Panc1 (cell line): ENCODE measurements around the gene RPP30.

Experiments
- TF ChIP-seq, protein P1 (sequence below): fragments of 450-650 bp; IDR thresholded peaks from 2 replicates; pipeline ENCODE4 v1.5.1; 2017; ENCODE audit warnings: mild to moderate bottlenecking
- TF ChIP-seq, protein P2 (sequence below), 2 experiments: IDR thresholded peaks; 2 replicates each; pipeline ENCODE4 v1.6.1; 2011 to 2012; ENCODE audit warnings: low read depth in 2 of 2, control low read depth in 1 of 2, low read length in 1 of 2, mild to moderate bottlenecking in 1 of 2, moderate library complexity in 1 of 2; ENCODE audit not compliant: insufficient read depth in 1 of 2

DNA sequence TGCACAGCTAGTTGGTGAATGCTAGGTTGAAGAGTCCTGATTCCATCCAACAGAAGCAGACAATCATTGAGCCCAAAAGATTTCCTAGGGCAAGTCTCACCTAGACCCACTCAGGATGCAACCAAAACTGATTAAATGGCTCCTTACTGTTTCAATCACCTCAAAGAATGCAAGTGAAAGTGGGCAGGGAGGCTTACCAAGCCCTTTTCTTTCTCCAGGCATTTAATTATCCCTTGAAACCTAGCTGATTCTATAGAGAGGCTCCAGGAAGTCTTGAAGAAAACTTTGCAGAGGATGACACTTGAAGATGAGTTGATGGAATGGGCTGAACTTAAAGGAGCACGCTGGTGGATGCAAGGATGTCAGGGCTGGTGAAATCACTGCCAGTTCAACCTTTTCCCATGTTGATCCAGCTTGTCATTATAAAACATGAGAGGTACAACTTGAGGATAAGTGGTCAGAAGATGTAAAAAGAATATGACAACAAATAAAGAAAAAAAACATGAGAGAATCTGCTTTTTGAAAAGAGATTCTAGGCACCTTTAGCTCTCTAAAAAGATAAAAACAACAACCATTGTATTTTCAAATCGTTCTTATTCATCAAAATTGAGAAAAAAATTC lies 51.4 kb downstream of the RPP30 start:
- TF ChIP-seq, protein P1, sequence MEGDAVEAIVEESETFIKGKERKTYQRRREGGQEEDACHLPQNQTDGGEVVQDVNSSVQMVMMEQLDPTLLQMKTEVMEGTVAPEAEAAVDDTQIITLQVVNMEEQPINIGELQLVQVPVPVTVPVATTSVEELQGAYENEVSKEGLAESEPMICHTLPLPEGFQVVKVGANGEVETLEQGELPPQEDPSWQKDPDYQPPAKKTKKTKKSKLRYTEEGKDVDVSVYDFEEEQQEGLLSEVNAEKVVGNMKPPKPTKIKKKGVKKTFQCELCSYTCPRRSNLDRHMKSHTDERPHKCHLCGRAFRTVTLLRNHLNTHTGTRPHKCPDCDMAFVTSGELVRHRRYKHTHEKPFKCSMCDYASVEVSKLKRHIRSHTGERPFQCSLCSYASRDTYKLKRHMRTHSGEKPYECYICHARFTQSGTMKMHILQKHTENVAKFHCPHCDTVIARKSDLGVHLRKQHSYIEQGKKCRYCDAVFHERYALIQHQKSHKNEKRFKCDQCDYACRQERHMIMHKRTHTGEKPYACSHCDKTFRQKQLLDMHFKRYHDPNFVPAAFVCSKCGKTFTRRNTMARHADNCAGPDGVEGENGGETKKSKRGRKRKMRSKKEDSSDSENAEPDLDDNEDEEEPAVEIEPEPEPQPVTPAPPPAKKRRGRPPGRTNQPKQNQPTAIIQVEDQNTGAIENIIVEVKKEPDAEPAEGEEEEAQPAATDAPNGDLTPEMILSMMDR, result no peak
- TF ChIP-seq, protein P2, sequence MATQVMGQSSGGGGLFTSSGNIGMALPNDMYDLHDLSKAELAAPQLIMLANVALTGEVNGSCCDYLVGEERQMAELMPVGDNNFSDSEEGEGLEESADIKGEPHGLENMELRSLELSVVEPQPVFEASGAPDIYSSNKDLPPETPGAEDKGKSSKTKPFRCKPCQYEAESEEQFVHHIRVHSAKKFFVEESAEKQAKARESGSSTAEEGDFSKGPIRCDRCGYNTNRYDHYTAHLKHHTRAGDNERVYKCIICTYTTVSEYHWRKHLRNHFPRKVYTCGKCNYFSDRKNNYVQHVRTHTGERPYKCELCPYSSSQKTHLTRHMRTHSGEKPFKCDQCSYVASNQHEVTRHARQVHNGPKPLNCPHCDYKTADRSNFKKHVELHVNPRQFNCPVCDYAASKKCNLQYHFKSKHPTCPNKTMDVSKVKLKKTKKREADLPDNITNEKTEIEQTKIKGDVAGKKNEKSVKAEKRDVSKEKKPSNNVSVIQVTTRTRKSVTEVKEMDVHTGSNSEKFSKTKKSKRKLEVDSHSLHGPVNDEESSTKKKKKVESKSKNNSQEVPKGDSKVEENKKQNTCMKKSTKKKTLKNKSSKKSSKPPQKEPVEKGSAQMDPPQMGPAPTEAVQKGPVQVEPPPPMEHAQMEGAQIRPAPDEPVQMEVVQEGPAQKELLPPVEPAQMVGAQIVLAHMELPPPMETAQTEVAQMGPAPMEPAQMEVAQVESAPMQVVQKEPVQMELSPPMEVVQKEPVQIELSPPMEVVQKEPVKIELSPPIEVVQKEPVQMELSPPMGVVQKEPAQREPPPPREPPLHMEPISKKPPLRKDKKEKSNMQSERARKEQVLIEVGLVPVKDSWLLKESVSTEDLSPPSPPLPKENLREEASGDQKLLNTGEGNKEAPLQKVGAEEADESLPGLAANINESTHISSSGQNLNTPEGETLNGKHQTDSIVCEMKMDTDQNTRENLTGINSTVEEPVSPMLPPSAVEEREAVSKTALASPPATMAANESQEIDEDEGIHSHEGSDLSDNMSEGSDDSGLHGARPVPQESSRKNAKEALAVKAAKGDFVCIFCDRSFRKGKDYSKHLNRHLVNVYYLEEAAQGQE (IDR thresholded peaks at IDR 0.05; ENCODE audit: insufficient read depth in 1 of 2, low read depth in 2 of 2, low read length in 1 of 2), result no peak
